Mucosa of gallbladder (tissue), 1 donor: Measurements from ENCODE around the gene HPSE2. TPM values are rescaled to one million over a fixed set of nuclear protein-coding genes. Genes with fewer than 3 reads are reported as not detected.
"Not testable (repeated sequence)": the region's sequence is repeated elsewhere in the genome, so short reads cannot be mapped to it uniquely, and the experiment has no call there.

Experiments
- DNase-seq: peaks from one replicate; pipeline ENCODE4 v3.0.0-alpha.2; 2020; ENCODE audit warnings: low spot score
- total RNA-seq: library from RNA; stranded (reverse); gene quantifications from one replicate; pipeline ENCODE4 v1.2.1, GENCODE V29; 2021
- donor health status: DM: no; HTN: no; CAD: no.

Gene HPSE2
- 12.4 TPM for total RNA-seq

DNA sequence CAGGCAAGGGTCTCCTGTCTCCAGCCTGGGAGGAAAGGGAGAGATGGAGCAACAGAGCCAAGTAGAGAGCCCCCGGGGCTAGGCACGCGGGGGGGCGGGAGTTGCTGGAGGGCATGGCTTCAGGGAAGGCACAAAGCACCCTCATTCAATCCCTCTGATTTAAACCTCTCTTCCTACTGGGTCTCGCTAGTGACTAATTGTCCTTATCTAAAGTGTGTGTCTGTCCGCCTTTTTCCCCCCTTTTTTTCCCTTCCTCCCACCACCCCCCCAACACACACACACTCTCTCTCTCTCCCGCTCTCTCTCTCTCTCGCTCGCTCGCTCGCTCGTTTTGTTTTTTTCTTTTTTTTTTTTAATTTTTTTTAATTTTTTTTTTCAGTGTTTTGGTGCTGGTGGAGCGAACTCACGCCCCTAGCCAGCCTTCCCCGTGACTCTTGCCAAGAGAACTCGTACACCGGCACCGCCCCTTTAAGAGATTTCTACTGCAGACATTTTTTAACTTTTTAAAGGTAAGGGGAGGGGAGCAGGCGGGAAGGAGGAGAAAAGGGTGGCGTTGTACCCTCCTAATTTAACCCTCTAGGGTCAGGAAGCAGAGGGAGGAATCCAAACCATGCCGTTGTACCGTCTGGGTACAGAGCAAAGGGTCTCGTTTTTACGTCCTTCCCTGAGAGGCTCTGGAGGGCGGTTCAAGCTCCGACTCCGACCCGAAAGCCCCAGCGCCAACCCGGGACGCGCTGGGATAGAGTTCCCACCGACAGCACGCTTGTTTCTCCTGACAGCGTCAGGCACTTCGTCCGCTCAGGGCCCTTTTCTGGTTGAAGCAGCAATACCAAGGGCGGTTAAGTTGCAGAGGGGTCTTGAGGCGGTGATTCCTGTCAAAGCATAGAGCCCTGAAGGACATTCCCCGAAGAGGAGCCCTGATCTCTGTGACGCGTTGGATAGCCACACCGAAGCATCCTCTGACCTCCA is at the start of gene HPSE2:
HPSE2 (minus strand) TSS at position 195 of the 969 bp plus-strand sequence.
- no peak for DNase-seq

DNA sequence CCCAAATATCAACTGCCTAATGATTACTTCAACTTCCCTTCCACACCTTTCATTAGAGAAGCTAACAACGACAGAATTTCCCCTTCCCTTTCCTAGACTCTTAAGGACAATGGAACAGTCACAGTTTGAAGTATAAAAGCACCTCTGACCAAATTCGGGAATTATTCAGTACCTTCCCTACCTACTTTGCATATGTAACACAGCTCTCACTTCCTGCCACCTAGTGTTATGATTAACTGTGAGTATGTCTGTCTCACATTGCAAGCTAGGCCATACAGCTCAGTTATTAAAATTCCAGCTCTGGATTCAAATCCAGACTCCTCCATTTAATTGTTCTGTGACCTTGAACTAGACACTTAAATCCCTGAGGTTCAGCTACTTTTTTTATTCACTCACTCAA is 44.8 kb upstream of the HPSE2 start:
- DNase-seq, result no peak

DNA sequence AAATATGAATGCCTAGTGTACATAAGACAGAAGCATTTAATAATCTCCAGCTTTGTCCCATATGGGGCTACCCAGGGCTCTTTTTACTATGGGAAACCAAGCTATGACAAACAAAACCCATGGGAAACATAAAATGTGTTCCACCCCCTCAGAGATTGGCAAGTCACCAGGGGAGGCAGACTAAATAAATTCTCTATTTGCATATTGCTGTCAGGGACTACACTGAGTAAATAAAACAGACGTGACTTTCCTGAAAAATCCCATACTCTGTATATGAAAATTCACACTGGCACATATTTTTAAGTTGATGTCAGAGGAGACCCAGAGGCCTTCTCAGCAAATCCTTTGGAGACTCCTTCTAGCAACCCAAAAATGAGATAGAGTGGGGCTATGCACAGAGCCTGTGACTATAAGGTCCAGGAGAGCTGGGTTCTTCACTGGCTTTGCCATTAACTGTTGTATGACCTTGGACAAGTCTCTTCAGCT is 44.0 kb upstream of the HPSE2 start:
- DNase-seq, result no peak

DNA sequence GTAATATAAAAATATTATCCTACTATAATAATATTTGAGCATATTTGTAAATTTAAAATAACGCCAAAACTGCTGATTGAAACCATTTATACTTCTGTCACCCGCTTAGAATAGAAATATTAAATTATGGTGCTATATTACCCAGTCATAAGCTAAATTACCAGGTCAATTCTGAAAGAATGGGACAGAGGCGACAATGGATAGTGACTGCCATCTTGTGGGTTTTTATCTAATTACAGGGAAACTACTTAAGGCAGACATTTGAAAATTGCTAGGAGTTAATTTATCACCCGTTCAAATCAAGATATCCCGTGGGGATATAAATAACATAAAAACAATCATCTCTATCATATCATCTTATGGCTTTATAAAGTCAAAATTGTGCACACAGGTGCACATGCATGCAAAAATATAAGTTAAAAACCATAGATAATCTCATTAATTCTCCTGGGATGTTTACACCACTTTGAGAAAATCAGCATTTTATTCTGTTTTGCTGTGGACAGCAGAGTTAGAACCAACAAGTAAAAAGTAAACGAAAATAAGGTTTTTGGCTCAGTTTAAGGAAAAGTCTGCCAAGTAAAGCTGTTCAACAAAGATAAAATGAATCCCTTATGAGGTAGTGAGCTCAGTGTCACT is 41.3 kb upstream of the HPSE2 start:
- no peak for DNase-seq

DNA sequence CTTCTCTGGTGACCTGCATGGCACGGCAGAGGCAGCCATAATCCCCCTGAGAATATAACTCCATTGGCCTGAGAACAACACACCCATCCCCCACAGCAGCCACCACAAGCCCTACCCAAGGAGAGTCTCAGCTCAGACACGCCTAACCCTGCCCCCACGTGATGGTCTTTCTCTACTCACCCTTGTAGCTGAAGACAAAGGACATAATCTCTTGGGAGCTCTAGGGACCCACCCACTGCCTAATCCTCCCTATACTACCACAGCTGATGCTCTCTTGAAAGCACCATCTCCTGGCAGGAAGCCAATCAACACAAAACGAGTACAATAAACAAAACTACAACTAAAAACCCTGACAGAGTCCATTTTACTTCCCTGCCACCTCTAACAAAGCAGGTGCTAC is 30.7 kb upstream of the HPSE2 start:
- DNase-seq, result no peak

DNA sequence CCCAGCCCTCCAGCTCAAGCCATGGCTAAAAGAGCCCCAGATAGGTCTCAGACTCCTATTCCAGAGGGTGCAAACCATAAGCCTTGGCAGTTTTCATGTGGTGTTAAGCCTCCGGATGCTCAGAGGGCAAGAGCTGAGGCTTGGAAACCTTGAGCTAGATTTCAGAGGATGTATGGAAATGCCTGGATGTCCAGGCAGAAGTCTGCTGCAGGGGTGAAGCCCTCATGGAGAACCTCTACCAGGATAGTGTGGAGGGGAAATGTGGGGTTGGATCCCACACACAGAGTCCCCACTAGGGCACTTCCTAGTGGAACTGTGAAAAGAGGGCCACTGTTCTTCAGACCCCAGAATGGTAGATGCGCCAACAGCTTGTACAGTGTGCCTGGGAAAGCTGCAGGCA is 13.2 kb upstream of the HPSE2 start:
- no peak for DNase-seq

DNA sequence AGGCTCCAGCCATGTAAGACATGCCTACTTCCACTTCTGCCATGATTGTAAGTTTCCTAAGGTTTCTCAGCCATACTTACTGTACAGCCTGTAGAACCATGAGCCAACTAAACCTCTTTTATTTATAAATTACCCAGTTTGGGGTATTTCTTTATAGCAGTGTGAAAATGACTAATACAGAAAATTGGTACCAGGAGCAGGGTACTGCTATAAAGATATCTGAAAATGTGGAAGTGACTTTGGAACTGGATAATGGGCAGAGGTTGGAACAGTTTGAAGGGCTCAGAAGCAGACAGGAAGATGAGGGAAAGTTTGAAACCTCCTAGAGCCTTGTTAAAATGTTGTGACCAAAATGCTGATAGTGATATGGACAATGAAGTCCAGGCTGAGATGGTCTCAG is 12.2 kb upstream of the HPSE2 start:
- not testable (repeated sequence) for DNase-seq

DNA sequence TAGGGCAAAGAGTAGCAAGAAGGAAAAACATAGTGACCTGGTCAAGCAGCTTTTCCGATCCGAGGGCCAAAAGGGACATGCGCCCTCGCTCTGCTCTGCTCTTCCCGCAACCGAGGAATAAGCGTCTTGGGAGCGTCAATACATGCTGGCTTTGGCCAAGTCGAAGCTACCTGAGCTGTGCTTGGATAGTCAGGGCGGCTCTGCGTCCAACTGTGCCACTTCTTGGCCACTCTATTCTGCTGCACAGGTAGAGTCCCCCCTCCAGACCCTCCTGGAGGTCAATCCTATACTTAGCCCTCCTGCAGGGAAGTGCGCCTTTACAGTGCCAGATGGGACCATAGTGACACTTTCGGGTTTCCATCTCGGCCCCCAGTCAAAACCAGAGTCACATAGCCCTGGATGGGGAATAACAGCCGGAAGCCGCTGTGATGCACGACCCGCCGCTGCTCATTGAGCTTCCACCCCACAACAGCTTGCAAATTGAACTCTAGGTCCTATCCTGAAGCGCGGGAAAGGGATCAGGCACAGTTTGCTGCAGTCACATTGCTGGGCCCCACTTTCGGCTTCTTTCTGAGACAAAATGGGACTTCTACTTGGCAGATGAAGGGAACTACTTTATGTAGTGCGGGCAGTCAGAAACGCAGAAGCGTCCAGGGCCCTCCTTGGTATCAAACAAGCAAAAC is 1.1 kb upstream of the HPSE2 start:
- DNase-seq, result no peak

DNA sequence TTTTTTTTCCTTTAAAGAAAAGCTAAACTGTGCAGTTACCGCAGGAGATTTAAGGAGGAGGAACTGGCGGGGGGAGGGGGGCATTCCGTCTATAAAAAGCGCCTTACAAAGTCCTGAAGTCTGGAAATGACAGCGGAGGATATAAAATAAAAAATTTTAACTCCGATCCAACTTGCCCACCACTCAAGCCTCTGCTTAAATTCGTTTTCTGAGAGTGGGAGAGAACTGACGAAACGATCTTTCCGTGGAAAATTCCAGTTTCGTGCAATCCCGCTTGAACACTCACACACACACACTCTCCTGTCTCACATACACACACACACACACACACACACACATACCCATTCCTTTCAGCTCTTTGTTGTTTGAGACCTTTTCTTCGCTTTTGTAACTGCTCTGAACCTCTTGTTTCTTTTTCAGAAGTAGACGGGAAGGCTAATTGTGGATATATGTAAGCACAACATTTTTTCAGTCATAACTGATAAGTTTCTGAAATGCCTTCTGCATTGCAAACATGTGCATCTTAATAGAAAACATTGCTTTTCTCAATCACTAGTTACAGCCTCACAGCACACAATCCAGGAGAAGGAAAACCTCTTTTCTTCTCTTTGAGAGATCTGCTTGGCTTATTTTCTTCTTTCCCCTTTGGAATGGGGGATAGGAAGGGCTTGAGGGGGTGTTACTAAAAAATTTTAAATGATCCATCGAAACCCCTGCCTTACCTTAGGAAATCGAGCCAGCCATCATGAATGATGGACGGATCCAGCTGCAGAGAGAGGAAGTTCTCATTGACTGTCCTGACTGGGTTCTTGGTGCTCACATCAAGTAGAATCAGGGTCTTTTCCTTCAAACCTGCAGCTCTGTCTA is 628 bp downstream of the HPSE2 start:
- DNase-seq, result no peak

DNA sequence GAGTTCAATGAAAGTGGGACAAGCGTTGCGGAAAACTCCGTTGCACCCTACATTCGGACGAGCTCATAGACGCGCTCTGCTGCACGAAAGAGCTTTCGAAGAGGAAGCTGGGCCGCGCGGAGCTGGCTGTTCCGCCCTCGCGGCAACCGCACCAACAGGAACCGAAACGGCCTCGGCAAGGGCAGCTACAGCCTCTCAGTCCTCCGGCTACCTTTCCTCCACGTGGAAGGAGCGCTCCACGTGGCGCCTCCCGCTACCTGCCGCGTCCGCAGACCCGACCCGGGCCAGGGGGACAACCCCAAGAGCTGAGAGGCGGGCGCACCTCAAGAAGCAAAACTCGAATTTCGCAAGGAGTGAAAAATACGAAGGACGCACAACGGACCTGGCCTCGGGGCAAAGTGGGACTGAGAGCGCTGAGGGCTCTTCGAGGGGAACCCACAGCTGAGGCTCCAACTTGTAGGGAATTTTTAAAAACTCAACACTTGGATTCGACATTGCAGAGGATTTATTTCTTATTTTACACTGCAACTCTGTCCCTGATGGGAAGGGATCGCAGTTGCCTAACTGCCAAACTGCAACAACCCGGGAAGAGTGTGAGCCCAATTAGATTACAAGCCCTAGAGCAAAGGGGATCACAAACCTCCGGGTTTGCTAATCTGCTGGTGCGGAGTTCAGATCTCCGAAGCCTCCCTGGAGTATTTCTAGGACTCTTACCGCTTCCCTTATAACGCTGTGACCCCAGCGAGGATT is 1.4 kb downstream of the HPSE2 start:
- peak; percentile 52 for DNase-seq

DNA sequence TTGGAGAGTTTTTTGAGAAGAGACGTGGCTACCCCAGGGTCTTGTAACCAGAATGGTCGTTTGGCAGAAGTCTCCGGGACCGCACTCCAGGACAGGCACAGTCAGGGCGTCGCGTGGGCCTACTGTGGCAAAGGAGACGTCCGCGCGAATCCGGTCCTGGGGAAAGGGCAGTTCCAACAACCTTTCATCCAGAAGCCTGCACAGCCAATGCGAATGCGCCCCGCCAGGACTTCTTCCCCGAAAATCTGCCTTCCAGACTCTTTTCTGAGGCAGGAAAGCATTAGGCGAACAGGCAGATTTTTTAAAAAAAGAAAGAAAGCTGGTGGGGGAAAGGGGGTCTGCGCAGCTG is 2.0 kb downstream of the HPSE2 start:
- DNase-seq, result no peak

DNA sequence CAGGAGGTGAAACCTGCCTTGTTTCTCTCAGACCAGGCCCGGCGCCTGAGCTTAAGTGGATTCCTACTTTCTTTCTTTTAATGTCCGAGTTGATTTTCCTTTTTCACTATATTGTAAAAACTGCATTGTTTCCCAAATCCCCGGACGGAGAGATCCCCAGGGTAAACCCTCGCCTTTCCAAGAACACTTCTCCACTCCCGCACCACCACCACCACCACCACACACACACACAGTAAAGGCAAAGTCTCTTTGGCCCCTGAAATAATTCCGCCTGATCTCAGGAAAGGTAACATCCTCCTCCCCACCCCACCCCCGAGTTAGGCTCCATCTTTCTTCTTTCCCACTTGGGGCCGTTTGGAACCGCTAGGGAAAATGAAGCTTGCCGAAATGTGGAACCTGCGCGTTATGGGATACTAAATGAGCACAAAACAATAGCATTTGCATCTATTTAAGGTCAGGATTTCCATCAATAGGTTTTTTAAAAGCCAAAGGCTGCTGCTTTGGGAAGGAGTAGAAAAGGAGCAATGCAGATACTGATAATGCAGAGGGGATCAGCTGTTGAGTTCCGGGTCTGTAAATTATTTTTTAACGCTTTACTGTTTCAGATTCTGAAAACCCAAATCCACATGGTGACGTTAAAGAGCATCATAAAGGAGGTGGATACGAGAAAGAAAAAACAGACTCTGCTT is 2.5 kb downstream of the HPSE2 start:
- no peak for DNase-seq

DNA sequence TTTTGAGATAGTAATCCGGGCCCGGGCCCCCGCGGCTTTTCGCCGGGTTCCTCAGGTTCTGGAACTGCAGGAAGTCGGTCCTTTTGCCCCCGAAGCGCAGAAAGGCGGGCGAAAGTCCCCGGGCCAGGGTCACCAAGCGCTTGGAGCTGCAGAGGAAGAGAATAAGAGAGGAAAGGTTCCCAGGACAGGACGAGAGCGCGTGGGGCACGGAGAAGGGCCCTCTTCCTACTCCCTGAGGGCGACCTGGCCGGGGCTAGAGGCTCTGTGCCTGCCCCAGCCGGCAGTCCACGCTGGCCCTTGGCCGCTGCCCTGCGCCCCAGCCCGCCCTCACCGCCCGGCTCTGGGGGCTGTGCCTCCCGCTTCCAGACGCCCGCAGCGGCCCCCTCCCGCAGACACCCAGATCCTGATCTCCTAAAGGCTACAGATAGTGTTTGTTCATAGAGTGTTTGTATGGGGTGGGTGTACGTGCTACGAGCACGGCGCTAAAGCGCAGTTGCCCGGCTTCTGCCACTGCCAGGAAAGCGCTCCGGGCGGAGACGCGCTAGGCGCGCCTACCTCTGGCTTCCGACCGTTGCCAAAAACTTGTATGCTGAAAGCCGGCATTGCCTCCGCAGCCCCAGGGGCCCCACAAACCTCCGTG is 3.2 kb downstream of the HPSE2 start:
- DNase-seq, result no peak

DNA sequence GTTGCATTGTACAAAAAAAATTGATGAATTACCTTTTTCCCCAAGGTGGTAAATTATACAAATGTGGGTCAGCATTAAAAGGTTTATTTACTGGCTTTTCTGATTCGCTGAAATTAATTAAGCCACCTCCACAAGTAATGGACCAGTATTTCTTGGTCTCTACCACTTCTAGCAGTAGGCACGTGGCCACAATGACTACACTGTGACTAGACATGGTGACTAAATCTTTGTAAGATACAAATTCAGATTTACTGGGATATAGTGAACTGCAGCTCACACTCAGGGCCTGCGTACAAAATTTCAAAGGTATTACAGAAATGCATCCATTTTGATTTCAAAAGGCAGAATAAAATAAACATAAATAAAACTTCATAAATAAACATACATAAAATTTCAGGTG is 10.9 kb downstream of the HPSE2 start:
- no peak for DNase-seq

DNA sequence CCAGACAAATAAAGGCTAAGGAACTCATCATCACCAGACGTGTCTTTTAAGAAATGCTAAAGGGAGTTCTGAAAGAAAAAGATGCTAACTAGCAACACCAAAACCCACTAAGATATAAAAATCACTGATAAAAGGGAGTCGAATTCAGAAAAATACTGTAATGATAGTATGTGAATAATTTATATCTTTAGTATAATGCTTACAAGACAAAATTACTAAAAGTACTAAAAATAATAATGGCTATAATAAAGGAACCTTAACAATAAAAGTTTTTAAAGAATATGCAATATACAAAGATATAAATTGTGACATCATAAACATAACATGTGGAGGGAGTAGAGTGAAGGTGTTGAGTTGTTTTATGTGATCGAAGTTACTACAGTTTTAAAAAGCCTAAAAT is 28.3 kb downstream of the HPSE2 start:
- DNase-seq, result no peak

DNA sequence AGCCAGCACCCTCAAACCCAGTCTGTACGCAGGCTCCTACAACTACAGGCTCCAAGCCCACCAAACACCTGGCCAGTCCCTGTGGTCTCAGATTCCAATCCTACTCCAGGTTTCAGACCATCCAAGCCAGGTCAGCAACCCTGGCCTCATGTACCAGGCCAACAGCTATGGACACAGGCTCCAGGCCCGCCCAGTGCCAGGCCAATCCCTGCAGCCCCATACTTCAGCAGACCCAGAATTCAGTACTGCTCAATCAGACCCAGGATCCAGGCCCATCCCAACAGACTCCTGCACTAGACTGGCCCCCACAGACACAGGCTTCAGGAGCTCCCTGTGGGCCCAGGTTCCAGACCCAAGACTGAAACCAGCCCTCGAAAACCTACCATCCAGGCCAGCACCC is 32.3 kb downstream of the HPSE2 start:
- DNase-seq, result no peak

DNA sequence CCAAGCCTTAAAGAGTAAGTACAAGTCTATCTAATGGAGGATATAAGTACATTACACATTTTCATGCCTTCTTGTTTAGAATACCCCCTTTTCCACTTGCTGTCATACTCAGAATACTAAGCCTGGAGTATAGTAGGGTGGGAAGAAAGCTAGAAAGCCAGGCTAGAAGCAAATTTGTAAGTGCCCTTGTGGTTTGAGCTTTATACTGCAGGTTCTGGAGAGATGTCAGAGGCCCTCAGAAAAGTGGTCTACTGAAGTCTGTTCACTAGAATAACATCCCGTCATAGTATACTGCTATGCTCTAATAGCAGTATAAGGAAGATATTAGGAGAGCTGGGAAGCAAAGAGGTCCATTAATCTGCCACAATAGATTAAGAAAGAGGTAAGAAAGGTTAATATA is 62.7 kb downstream of the HPSE2 start:
- DNase-seq, result no peak

DNA sequence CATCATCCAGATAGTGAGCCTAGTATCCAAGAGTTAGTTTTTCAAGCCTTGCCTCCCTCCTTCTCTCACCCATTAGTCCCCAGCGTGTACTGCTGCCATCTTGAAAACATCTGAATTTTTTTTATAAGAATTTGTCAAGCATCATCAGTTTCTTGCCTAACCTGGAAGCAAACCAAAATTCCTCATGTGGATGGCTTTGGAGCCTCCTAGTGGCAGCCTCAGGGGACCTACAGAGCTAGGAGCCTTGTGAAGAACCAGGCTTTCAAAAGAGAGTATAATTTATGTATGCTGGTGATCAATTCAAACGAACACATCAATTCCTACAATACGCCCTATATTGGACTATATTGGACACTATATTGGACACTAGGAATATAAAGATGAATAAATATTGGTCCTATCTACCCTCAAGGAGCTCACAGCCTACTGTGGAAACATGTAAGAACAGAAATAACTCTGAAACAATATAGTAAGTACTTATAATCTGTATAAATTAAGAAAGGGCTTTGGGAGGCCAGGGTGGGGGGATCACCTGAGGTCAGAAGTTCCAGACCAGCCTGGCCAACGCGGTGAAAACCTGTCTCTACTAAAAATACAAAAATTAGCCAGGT is 63.4 kb downstream of the HPSE2 start:
- peak; percentile 34 for DNase-seq

DNA sequence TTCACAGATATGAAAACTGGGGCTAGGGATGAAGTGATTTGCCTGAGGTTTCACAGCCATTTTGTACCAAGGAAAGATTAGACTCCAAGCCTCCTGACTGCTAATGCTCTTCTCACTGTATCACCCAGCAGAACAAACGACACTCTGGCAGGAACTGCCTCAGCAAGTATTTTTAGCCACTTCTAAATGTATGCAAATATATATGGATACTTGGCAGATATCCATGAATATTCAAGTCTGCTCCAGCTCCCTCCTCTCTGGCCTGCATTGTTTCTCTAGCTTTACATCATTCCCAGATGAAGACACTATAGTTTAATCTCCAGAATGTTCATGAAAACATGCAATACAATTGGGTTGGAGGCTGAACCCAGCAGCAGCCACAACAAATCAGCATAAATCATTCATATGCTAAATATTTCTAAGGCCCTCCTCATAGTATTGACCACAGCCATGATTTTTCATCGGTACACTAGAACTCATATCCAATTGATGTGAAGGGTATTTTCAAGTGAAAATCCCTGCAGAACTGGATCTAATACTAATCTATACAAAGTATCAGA is 65.5 kb downstream of the HPSE2 start:
- DNase-seq, result no peak
